HEK293 (cell line): Measurements from ENCODE around the gene NUP62.

ENCODE experiments used
- BCL11A ChIP-seq: fragments of 450-650 bp; formaldehyde crosslinking; IDR thresholded peaks from 2 replicates; pipeline ENCODE4 v1.5.1; 2016; ENCODE audit warnings: low read depth, missing biosample characterization, missing genetic modification characterization
- CTCF ChIP-seq: fragments of 450-650 bp; formaldehyde crosslinking; IDR thresholded peaks from 2 replicates; pipeline ENCODE4 v1.5.1; 2016; ENCODE audit warnings: missing biosample characterization, missing genetic modification characterization
- GLIS1 ChIP-seq: fragments of 450-650 bp; formaldehyde crosslinking; IDR thresholded peaks from 2 replicates; pipeline ENCODE4 v1.5.1; 2016; ENCODE audit warnings: missing biosample characterization, missing genetic modification characterization
- GLIS2 ChIP-seq: fragments of 450-650 bp; formaldehyde crosslinking; IDR thresholded peaks from 2 replicates; pipeline ENCODE4 v1.5.1; 2016; ENCODE audit warnings: missing biosample characterization, missing genetic modification characterization
- KLF16 ChIP-seq: fragments of 450-650 bp; formaldehyde crosslinking; IDR thresholded peaks from 2 replicates; pipeline ENCODE4 v1.5.1; 2017; ENCODE audit warnings: missing biosample characterization, missing genetic modification characterization
- PRDM2 ChIP-seq: fragments of 450-650 bp; formaldehyde crosslinking; IDR thresholded peaks from 2 replicates; pipeline ENCODE4 v1.5.1; 2016; ENCODE audit warnings: missing biosample characterization, missing genetic modification characterization, borderline replicate concordance
- REPIN1 ChIP-seq: fragments of 450-650 bp; formaldehyde crosslinking; IDR thresholded peaks from 2 replicates; pipeline ENCODE4 v1.5.1; 2017; ENCODE audit warnings: missing biosample characterization, missing genetic modification characterization, low read depth
- ZBTB7A ChIP-seq: fragments of 450-650 bp; formaldehyde crosslinking; IDR thresholded peaks from 2 replicates; pipeline ENCODE4 v1.5.1; 2016; ENCODE audit warnings: low read depth, missing biosample characterization, missing genetic modification characterization
- ZNF10 ChIP-seq: fragments of 450-650 bp; formaldehyde crosslinking; IDR thresholded peaks from 2 replicates; pipeline ENCODE4 v1.5.1; 2017; ENCODE audit warnings: missing biosample characterization, missing genetic modification characterization
- ZNF121 ChIP-seq: fragments of 450-650 bp; formaldehyde crosslinking; IDR thresholded peaks from 2 replicates; pipeline ENCODE4 v1.5.1; 2016; ENCODE audit warnings: missing biosample characterization, missing genetic modification characterization
- ZNF132 ChIP-seq: fragments of 450-650 bp; formaldehyde crosslinking; IDR thresholded peaks from 2 replicates; pipeline ENCODE4 v1.5.1; 2017; ENCODE audit warnings: missing biosample characterization, missing genetic modification characterization, borderline replicate concordance
- ZNF274 ChIP-seq, 2 experiments: fragments of 200-500 bp in 1 of 2; fragments of 450-650 bp in 1 of 2; sonication (Bioruptor generic) in 1 of 2; formaldehyde crosslinking in 1 of 2; IDR thresholded peaks; 2 replicates each; pipeline versions ENCODE4 v1.5.1 to v1.6.1; 2014 to 2016; ENCODE audit warnings: borderline replicate concordance in 1 of 2, inconsistent platforms in 1 of 2, low read length in 1 of 2, missing biosample characterization in 1 of 2, missing genetic modification characterization in 1 of 2
- ZNF777 ChIP-seq: fragments of 450-650 bp; formaldehyde crosslinking; IDR thresholded peaks from 2 replicates; pipeline ENCODE4 v1.5.1; 2017; ENCODE audit warnings: missing biosample characterization, missing genetic modification characterization, borderline replicate concordance
- ZNF843 ChIP-seq: fragments of 450-650 bp; formaldehyde crosslinking; IDR thresholded peaks from 2 replicates; pipeline ENCODE4 v1.5.1; 2016; ENCODE audit warnings: missing biosample characterization, missing genetic modification characterization

GRCh38 chr19:49862391-49863253 is 66.7 kb downstream of the NUP62 start:
- TF ChIP-seq ZNF121 (tag by site-specific recombination) (no peak), PRDM2 (tag by site-specific recombination) (no peak), CTCF (peak; percentile 84), BCL11A (tag by site-specific recombination) (no peak), ZNF132 (no peak), ZBTB7A (tag by site-specific recombination) (no peak), GLIS1 (tag by site-specific recombination) (0 out of 2 replicates have a peak, but pooled peaks have one; percentile 29), ZNF274 (IDR thresholded peaks at IDR 0.05; ENCODE audit: low read length) (no peak), ZNF274 (tag by site-specific recombination; IDR thresholded peaks at IDR 0.05; ENCODE audit: borderline replicate concordance) (no peak), KLF16 (tag by site-specific recombination) (no peak; the same call in 1 of the 2 replicates), ZNF843 (no peak), GLIS2 (0 out of 2 replicates have a peak, but pooled peaks have one; percentile 21), ZNF777 (tag by site-specific recombination) (no peak), REPIN1 (tag by site-specific recombination) (no peak), ZNF10 (no peak)
